ENCODE data around the gene CTDP1.

Gene CTDP1

GRCh38 chr18:79787527-79787864 lies 107.9 kb downstream of the CTDP1 start:
- DNase-seq = no peak

- DNase-seq = no peak
These were observed 108.5 kb downstream of the CTDP1 start for GRCh38 chr18:79787865-79788733.

- DNase-seq = no peak
These were observed 109.1 kb downstream of the CTDP1 start for GRCh38 chr18:79788734-79789085.

- DNase-seq = no peak
These were observed 109.7 kb downstream of the CTDP1 start for GRCh38 chr18:79789091-79789891.

GRCh38 chr18:79789901-79790890 lies 110.6 kb downstream of the CTDP1 start:
- peak; percentile 50 for DNase-seq

GRCh38 chr18:79790996-79791972 lies 111.7 kb downstream of the CTDP1 start:
- no peak for DNase-seq

- no peak for DNase-seq
These were observed 112.7 kb downstream of the CTDP1 start for GRCh38 chr18:79792096-79792987.

GRCh38 chr18:79792988-79793355 lies 113.4 kb downstream of the CTDP1 start:
- no peak for DNase-seq

GRCh38 chr18:79794846-79795245 lies 115.2 kb downstream of the CTDP1 start:
- no peak for DNase-seq

- no peak for DNase-seq
These were observed 115.8 kb downstream of the CTDP1 start for GRCh38 chr18:79795446-79795845.

GRCh38 chr18:79796016-79796415 lies 116.4 kb downstream of the CTDP1 start:
- no peak for DNase-seq

GRCh38 chr18:79796531-79797405 lies 117.2 kb downstream of the CTDP1 start:
- peak; percentile 12 for DNase-seq

GRCh38 chr18:79797518-79798345 lies 118.1 kb downstream of the CTDP1 start, which contains the start of gene KCNG2:
Gene KCNG2 (plus strand): TSS chr18:79797938. CDS start chr18:79863668, 65,730 bp downstream.
- DNase-seq = no peak

- DNase-seq = no peak
These were observed 118.9 kb downstream of the CTDP1 start for GRCh38 chr18:79798346-79798998.

GRCh38 chr18:79798999-79799370 lies 119.4 kb downstream of the CTDP1 start:
- DNase-seq = no peak

- DNase-seq = no peak
These were observed 120.2 kb downstream of the CTDP1 start for GRCh38 chr18:79799619-79800370.
